Right hindlimb (tissue), 1 donor: ENCODE results near the gene NHEJ1.
A peak's percentile ranks its signal among the peaks of the same experiment; 100 is the strongest.

Experiments
- DNase-seq: peaks from one replicate; pipeline ENCODE4 v3.0.0-alpha.2; 2018

NHEJ1 gene

GRCh38 chr2:219084791-219085190, 75.8 kb downstream of the NHEJ1 start:
- DNase-seq: no peak

- no peak for DNase-seq
Observed at GRCh38 chr2:219082332-219082958, 78.2 kb downstream of the NHEJ1 start.

- DNase-seq: no peak
Observed at GRCh38 chr2:219081701-219082331, 78.8 kb downstream of the NHEJ1 start.

- DNase-seq: no peak
Observed at GRCh38 chr2:219081096-219081495, 79.5 kb downstream of the NHEJ1 start.

- no peak for DNase-seq
Observed at GRCh38 chr2:219079417-219079816, 81.2 kb downstream of the NHEJ1 start.

GRCh38 chr2:219078951-219079350, 81.7 kb downstream of the NHEJ1 start:
- DNase-seq: no peak

GRCh38 chr2:219078126-219078525, 82.5 kb downstream of the NHEJ1 start:
- DNase-seq: no peak

GRCh38 chr2:219076253-219076652, 84.4 kb downstream of the NHEJ1 start:
- DNase-seq: no peak

GRCh38 chr2:219073413-219074129, 87.0 kb downstream of the NHEJ1 start:
- peak; percentile 43 for DNase-seq

- no peak for DNase-seq
Observed at GRCh38 chr2:219072741-219073250, 87.8 kb downstream of the NHEJ1 start.

- DNase-seq: no peak
Observed at GRCh38 chr2:219071131-219071816, 89.3 kb downstream of the NHEJ1 start.

GRCh38 chr2:219065484-219065883, 95.1 kb downstream of the NHEJ1 start:
- no peak for DNase-seq

GRCh38 chr2:219062081-219062480, 98.5 kb downstream of the NHEJ1 start:
- DNase-seq: no peak

- no peak for DNase-seq
Observed at GRCh38 chr2:219060821-219061791, 99.5 kb downstream of the NHEJ1 start, which contains the start of gene IHH. Gene IHH (minus strand): TSS chr2:219060921. CDS start chr2:219060467, 454 bp downstream.

- no peak for DNase-seq
Observed at GRCh38 chr2:219059725-219060682, 100.6 kb downstream of the NHEJ1 start.

GRCh38 chr2:219059375-219059724, 101.3 kb downstream of the NHEJ1 start:
- no peak for DNase-seq

GRCh38 chr2:219058541-219059374, 101.9 kb downstream of the NHEJ1 start:
- DNase-seq: no peak

GRCh38 chr2:219057709-219058540, 102.7 kb downstream of the NHEJ1 start:
- peak; percentile 80 for DNase-seq
